Measurements from ENCODE around the gene CRYAA. TPM values are rescaled to one million over a fixed set of nuclear protein-coding genes. Genes with fewer than 3 reads are reported as not detected.
"Not testable (repeated sequence)": the region's sequence is repeated elsewhere in the genome, so short reads cannot be mapped to it uniquely, and the experiment has no call there.

The CRYAA gene
- total RNA-seq, 2 experiments from 2014 or later, result not detected

- not testable (repeated sequence) for ATAC-seq
Measured at GRCh38 chr21:43164823-43165222, 4.0 kb upstream of the CRYAA start.

GRCh38 chr21:43165734-43166133 is 3.1 kb upstream of the CRYAA start:
- CTCF ChIA-PET; H3K9me3 Mint-ChIP-seq (ENCODE audit: insufficient read depth); DNase-seq; H3K4me1 Mint-ChIP-seq (ENCODE audit: low read depth); H3K27me3 Mint-ChIP-seq (ENCODE audit: low read depth); H3K4me3 Mint-ChIP-seq; ATAC-seq; POLR2A ChIA-PET; H3K36me3 Mint-ChIP-seq (ENCODE audit: low read depth); H3K27ac Mint-ChIP-seq: not testable (repeated sequence)

More at GRCh38 chr21:43164823-43165222, 4.0 kb upstream of the CRYAA start:
- POLR2A ChIA-PET; CTCF ChIA-PET; H3K36me3 Mint-ChIP-seq (ENCODE audit: low read depth); H3K4me1 Mint-ChIP-seq (ENCODE audit: low read depth); H3K27me3 Mint-ChIP-seq (ENCODE audit: low read depth); H3K27ac Mint-ChIP-seq; DNase-seq; H3K4me3 Mint-ChIP-seq; H3K9me3 Mint-ChIP-seq (ENCODE audit: insufficient read depth): not testable (repeated sequence)

GRCh38 chr21:43169230-43169886 is 550 bp downstream of the CRYAA start:
- POLR2A ChIA-PET; ATAC-seq; H3K4me3 Mint-ChIP-seq; H3K9me3 Mint-ChIP-seq (ENCODE audit: insufficient read depth); H3K36me3 Mint-ChIP-seq (ENCODE audit: low read depth); CTCF ChIA-PET; H3K4me1 Mint-ChIP-seq (ENCODE audit: low read depth); H3K27me3 Mint-ChIP-seq (ENCODE audit: low read depth); H3K27ac Mint-ChIP-seq; DNase-seq: not testable (repeated sequence)

- CTCF ChIA-PET, result not testable (repeated sequence)
Measured at GRCh38 chr21:43169891-43170290, 1.1 kb downstream of the CRYAA start.

GRCh38 chr21:43172812-43173211 is 4.0 kb downstream of the CRYAA start:
- ATAC-seq; H3K4me1 Mint-ChIP-seq (ENCODE audit: low read depth); H3K9me3 Mint-ChIP-seq (ENCODE audit: insufficient read depth); CTCF ChIA-PET; H3K4me3 Mint-ChIP-seq; H3K27me3 Mint-ChIP-seq (ENCODE audit: low read depth); H3K36me3 Mint-ChIP-seq (ENCODE audit: low read depth); DNase-seq; POLR2A ChIA-PET; H3K27ac Mint-ChIP-seq: not testable (repeated sequence)

More at GRCh38 chr21:43169891-43170290, 1.1 kb downstream of the CRYAA start:
- ATAC-seq; H3K4me1 Mint-ChIP-seq (ENCODE audit: low read depth); H3K27me3 Mint-ChIP-seq (ENCODE audit: low read depth); H3K4me3 Mint-ChIP-seq; H3K27ac Mint-ChIP-seq; H3K36me3 Mint-ChIP-seq (ENCODE audit: low read depth); H3K9me3 Mint-ChIP-seq (ENCODE audit: insufficient read depth); POLR2A ChIA-PET; DNase-seq: not testable (repeated sequence)

GRCh38 chr21:43173438-43173837 is 4.6 kb downstream of the CRYAA start:
- H3K4me3 Mint-ChIP-seq; DNase-seq; H3K9me3 Mint-ChIP-seq (ENCODE audit: insufficient read depth); POLR2A ChIA-PET; H3K27me3 Mint-ChIP-seq (ENCODE audit: low read depth); CTCF ChIA-PET; H3K27ac Mint-ChIP-seq; H3K4me1 Mint-ChIP-seq (ENCODE audit: low read depth); H3K36me3 Mint-ChIP-seq (ENCODE audit: low read depth): not testable (repeated sequence)
- ATAC-seq, result peak; percentile 10

GRCh38 chr21:43173930-43174329 is 5.1 kb downstream of the CRYAA start:
- DNase-seq; CTCF ChIA-PET; POLR2A ChIA-PET; H3K4me1 Mint-ChIP-seq (ENCODE audit: low read depth); ATAC-seq; H3K27me3 Mint-ChIP-seq (ENCODE audit: low read depth); H3K36me3 Mint-ChIP-seq (ENCODE audit: low read depth); H3K4me3 Mint-ChIP-seq; H3K9me3 Mint-ChIP-seq (ENCODE audit: insufficient read depth); H3K27ac Mint-ChIP-seq: not testable (repeated sequence)

GRCh38 chr21:43174998-43175397 is 6.2 kb downstream of the CRYAA start:
- H3K27me3 Mint-ChIP-seq (ENCODE audit: low read depth); CTCF ChIA-PET; POLR2A ChIA-PET; DNase-seq; H3K4me3 Mint-ChIP-seq; H3K27ac Mint-ChIP-seq; H3K9me3 Mint-ChIP-seq (ENCODE audit: insufficient read depth); ATAC-seq; H3K36me3 Mint-ChIP-seq (ENCODE audit: low read depth); H3K4me1 Mint-ChIP-seq (ENCODE audit: low read depth): not testable (repeated sequence)

- H3K9me3 Mint-ChIP-seq (ENCODE audit: insufficient read depth); H3K27me3 Mint-ChIP-seq (ENCODE audit: low read depth); H3K27ac Mint-ChIP-seq; H3K4me3 Mint-ChIP-seq; H3K4me1 Mint-ChIP-seq (ENCODE audit: low read depth); H3K36me3 Mint-ChIP-seq (ENCODE audit: low read depth); DNase-seq; CTCF ChIA-PET; POLR2A ChIA-PET: not testable (repeated sequence)
- ATAC-seq, result peak; percentile 62
Measured at GRCh38 chr21:43176621-43177020, 7.8 kb downstream of the CRYAA start.

GRCh38 chr21:43177043-43177906 is 8.5 kb downstream of the CRYAA start:
- POLR2A ChIA-PET; DNase-seq; H3K36me3 Mint-ChIP-seq (ENCODE audit: low read depth); H3K27ac Mint-ChIP-seq; H3K27me3 Mint-ChIP-seq (ENCODE audit: low read depth); H3K9me3 Mint-ChIP-seq (ENCODE audit: insufficient read depth); H3K4me3 Mint-ChIP-seq; H3K4me1 Mint-ChIP-seq (ENCODE audit: low read depth); CTCF ChIA-PET: not testable (repeated sequence)
- peak; percentile 81 for ATAC-seq

- H3K4me3 Mint-ChIP-seq, CTCF ChIA-PET: not testable (repeated sequence)
Measured at GRCh38 chr21:43178175-43178826, 9.5 kb downstream of the CRYAA start.

GRCh38 chr21:43181033-43181432 is 12.2 kb downstream of the CRYAA start:
- H3K4me3 Mint-ChIP-seq; H3K4me1 Mint-ChIP-seq (ENCODE audit: low read depth); H3K27me3 Mint-ChIP-seq (ENCODE audit: low read depth); ATAC-seq; CTCF ChIA-PET; DNase-seq; H3K9me3 Mint-ChIP-seq (ENCODE audit: insufficient read depth); H3K36me3 Mint-ChIP-seq (ENCODE audit: low read depth); POLR2A ChIA-PET; H3K27ac Mint-ChIP-seq: not testable (repeated sequence)

More at GRCh38 chr21:43178175-43178826, 9.5 kb downstream of the CRYAA start:
- H3K27ac Mint-ChIP-seq; DNase-seq; H3K4me1 Mint-ChIP-seq (ENCODE audit: low read depth); H3K9me3 Mint-ChIP-seq (ENCODE audit: insufficient read depth); H3K36me3 Mint-ChIP-seq (ENCODE audit: low read depth); POLR2A ChIA-PET; H3K27me3 Mint-ChIP-seq (ENCODE audit: low read depth); ATAC-seq: not testable (repeated sequence)

Measured in activated CD8-positive, alpha-beta T cell treated with anti-CD3 and anti-CD28 coated beads, Interleukin-2, amount 10 ng/mL, durations not matched to agents 7 days and 5 days (primary cell).